MM.1S (cell line): ENCODE data around the gene LRFN2.

Experiments
- CTCF ChIP-seq: fragments of 300-600 bp; sonication (generic); IDR thresholded peaks from 2 replicates; pipeline ENCODE4 v1.5.1; 2016; ENCODE audit warnings: antibody characterized with exemption, low read length, mixed read lengths
- EZH2 ChIP-seq: fragments of 300-600 bp; sonication (generic); optimal IDR thresholded peaks from 2 replicates; pipeline ENCODE3; 2017; ENCODE audit warnings: low read depth, mild to moderate bottlenecking, antibody characterized with exemption, low read length, mixed read lengths
- EZH2phosphoT487 ChIP-seq: fragments of 300-600 bp; sonication (generic); IDR thresholded peaks from 2 replicates; pipeline ENCODE4 v1.6.1; 2018; ENCODE audit warnings: antibody characterized with exemption, low read length

- TF ChIP-seq CTCF (no peak), EZH2 (no peak), EZH2phosphoT487 (no peak)
Observed at GRCh38 chr6:40498148-40498547, 89.0 kb downstream of the LRFN2 start.
